Measurements from ENCODE around the gene NUP54. TPM values are rescaled to one million over a fixed set of nuclear protein-coding genes. Genes with fewer than 3 reads are reported as not detected.

The NUP54 gene
- total RNA-seq, 4 donors from 2014 or later, result 15.6 to 32.2 (median 23.9) TPM

DNA sequence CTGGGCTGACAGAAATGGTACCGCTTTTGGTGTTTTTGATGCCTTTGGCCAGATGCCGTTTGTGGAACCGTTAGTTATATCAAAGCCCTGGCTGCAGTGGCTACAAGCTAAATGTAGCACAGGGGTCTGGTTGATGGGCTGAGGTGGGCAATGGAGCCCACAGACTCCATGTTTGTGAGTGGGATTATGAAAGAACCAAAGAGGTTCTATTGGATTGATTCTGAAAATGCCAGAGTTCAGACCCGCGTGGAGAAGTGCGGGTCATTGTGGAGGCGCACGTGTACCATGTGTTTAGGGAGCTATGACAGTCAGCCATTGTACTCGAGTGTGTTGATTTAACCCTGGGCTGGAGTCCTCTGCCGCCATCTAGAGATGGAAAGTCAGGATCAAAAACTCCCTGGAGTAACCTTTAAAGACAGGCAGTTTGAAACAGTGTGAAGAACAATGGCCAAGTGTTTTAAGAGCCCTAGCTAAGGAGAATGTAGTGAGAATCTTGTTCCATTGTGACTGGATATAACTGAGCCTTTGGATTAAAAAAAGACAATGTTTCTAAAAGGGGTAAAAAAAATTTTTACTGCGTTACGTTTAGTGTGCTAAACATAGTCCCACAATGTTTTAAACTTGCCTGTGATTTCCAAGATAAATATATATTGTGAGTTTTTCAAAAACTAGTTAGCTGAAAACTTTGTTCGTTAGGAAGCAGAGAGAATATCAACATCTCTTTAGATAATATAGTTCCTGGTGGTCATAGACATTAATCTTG lies 61.0 kb downstream of the NUP54 start:
- TF ChIP-seq POLR2A (IDR thresholded peaks at IDR 0.05), result no peak
- TF ChIP-seq, protein P1, sequence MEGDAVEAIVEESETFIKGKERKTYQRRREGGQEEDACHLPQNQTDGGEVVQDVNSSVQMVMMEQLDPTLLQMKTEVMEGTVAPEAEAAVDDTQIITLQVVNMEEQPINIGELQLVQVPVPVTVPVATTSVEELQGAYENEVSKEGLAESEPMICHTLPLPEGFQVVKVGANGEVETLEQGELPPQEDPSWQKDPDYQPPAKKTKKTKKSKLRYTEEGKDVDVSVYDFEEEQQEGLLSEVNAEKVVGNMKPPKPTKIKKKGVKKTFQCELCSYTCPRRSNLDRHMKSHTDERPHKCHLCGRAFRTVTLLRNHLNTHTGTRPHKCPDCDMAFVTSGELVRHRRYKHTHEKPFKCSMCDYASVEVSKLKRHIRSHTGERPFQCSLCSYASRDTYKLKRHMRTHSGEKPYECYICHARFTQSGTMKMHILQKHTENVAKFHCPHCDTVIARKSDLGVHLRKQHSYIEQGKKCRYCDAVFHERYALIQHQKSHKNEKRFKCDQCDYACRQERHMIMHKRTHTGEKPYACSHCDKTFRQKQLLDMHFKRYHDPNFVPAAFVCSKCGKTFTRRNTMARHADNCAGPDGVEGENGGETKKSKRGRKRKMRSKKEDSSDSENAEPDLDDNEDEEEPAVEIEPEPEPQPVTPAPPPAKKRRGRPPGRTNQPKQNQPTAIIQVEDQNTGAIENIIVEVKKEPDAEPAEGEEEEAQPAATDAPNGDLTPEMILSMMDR (IDR thresholded peaks at IDR 0.05), result peak in 4 of 6 experiments; percentile 32 to 61 (median 58)
- Histone ChIP-seq H3K4me1 (no peaks in the 10 kb centered on the region), H3K9me3 (no peaks in the 10 kb centered on the region), H3K27ac (no peak overlapping the region), H3K36me3 (no peaks in the 10 kb centered on the region), H3K4me3 (no peak overlapping the region), H3K27me3 (no peaks in the 10 kb centered on the region)
- DNase-seq, result peak in 2 of 3 donors; percentile 49 to 70

DNA sequence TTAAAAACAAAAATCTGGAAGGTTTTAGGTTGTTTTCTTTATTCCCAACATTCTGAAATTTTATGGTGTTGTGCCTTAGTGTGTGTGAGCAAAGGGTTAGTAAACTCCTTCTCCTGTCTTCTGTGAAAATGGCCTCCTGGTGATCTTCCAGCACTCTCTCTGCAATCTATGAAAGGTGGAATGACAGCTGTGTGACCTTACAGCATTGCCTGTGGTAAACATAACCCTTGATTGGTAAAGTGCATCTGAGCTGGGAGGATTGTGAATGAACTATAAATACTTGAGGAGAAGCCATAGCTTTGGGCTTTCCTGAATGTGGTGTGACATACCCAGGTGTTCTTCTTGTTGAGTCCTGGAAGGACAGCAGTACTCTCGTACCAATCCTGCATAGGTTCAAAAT lies 63.7 kb downstream of the NUP54 start:
- Histone ChIP-seq H3K4me1 (no peaks in the 10 kb centered on the region), H3K9me3 (no peaks in the 10 kb centered on the region), H3K36me3 (no peaks in the 10 kb centered on the region), H3K27ac (no peak overlapping the region), H3K27me3 (no peaks in the 10 kb centered on the region), H3K4me3 (no peak overlapping the region)
- TF ChIP-seq, protein P1 (IDR thresholded peaks at IDR 0.05), result no peak
- TF ChIP-seq POLR2A (IDR thresholded peaks at IDR 0.05), result no peak
- DNase-seq, result no peak

DNA sequence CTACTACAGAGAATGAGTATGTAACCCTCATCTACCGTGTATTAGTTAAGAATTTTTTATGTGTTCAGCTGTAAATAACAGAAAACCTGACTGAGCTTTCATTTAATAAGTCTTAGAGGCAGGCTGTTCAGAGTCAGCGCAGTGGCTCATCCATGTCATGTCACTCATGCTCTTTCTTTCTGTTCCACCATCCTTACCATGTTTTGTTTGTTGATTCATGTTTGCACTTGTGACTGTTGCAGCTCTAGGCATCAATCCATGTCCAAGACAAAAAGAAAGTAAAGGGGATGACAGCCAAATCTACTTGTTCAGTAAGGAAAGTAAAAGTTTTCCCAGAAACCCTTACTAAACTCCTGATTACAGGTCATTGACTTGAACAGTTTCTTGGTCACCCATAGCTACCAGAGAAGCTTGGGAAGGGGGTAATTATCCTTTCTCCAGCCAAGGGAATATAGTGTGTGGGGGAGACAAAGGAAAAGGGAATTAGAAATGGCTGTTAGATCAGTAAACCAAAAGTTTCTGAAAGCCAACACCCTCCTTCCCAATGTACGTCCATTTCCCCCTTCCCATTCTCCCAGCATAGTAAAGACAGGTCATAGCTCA lies 64.7 kb downstream of the NUP54 start:
- H3K4me1 ChIP-seq, result no peaks in the 10 kb centered on the region
- H3K27ac ChIP-seq, result no peak overlapping the region
- DNase-seq, result no peak

DNA sequence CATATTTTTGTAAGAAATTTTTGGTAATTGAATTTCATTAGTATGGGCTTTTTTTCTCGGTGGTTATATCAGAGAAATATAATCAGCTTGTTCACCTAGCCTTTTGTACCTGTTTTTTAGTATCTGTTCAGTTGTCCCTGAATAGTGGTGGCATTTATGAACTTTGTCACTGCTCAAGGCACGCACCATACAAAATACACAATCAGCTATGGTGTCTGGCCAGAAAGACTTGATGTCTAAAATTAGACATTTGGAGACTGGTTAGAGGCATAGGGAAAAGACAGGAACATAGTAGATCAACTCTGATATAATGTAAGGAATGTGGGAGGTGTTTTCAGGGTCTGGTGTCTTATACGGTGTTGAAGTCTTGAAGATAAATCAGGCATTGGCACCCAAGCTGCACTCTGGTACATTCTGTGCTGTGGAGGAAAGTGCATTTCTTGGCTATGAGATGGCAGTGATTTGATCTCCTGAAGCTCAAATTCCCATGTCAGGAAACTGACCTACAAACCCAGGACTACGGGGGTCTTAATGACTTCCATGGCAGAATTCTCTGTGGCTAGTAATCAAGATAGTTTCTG lies 70.1 kb downstream of the NUP54 start:
- H3K9me3 ChIP-seq, result no peaks in the 10 kb centered on the region
- TF ChIP-seq, protein P1 (IDR thresholded peaks at IDR 0.05), result no peak
- TF ChIP-seq POLR2A (IDR thresholded peaks at IDR 0.05), result no peak
- no peak for DNase-seq

More for the DNA sequence above, 64.7 kb downstream of the NUP54 start:
- Histone ChIP-seq H3K9me3 (no peaks in the 10 kb centered on the region), H3K27me3 (no peaks in the 10 kb centered on the region), H3K4me3 (no peak overlapping the region), H3K36me3 (no peaks in the 10 kb centered on the region)
- TF ChIP-seq, protein P1 (IDR thresholded peaks at IDR 0.05), result no peak
- no peak for TF ChIP-seq POLR2A (IDR thresholded peaks at IDR 0.05)

DNA sequence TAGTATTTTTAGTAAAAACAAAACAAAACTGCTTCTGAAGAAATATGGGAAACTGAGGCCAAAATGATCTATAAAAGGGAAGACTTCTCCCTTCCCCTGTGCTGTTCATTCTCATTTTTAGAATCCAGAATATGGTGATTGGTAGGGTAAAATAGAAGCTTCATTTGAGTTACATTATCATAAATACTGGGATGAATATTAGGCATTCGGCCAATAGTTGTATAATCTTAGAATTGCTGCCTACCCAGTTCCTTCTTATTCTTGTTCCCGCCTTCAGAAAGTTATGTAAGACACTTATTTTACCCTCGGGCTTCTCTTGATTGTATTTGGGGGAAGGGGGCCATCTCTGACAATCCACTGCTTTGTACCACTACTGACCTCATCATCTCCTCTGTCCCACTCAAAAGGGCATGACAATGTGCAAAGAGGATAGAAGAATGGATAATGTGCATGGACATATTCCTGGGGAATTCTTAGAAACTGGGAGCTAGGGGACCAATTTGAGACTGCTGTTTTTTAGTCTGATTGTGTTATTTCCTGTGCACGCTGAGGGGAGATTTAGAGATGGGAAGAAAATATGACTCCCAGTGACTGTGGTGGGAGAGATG lies 73.1 kb downstream of the NUP54 start:
- Histone ChIP-seq H3K4me1 (no peaks in the 10 kb centered on the region), H3K4me3 (no peak overlapping the region), H3K27ac (no peak overlapping the region), H3K9me3 (no peaks in the 10 kb centered on the region), H3K27me3 (no peaks in the 10 kb centered on the region), H3K36me3 (no peaks in the 10 kb centered on the region)
- no peak for DNase-seq
- no peak for TF ChIP-seq POLR2A (IDR thresholded peaks at IDR 0.05)
- TF ChIP-seq, protein P1 (IDR thresholded peaks at IDR 0.05), result no peak

More for the DNA sequence above, 70.1 kb downstream of the NUP54 start:
- Histone ChIP-seq H3K4me3 (no peak overlapping the region), H3K36me3 (no peaks in the 10 kb centered on the region), H3K27me3 (no peaks in the 10 kb centered on the region), H3K27ac (no peak overlapping the region), H3K4me1 (no peaks in the 10 kb centered on the region)

Data from Peyer's patch (tissue), 4 donors.